Panc1 (cell line): ENCODE results near the gene LRRC70. TPM values are rescaled to one million over a fixed set of nuclear protein-coding genes. Genes with fewer than 3 reads are reported as not detected.
A peak's percentile ranks its signal among the peaks of the same experiment; 100 is the strongest.

Source experiments
- ATAC-seq: fragments of 200-7000 bp; cut with Tn5 transposase; 2 replicates; pipeline ENCODE4 v1.9.1; 2020; ENCODE audit warnings: mild to moderate bottlenecking, moderate library complexity
- BruUV-seq: library from RNA; stranded (reverse); fragments of 400-500 nt; replicated peaks from 2 replicates; lab custom pipeline; 2021; lab: Mats Ljungman, UMichigan
- CTCF ChIA-PET: fragments of 300-600 bp; sonication (Branson Sonifier 250); formaldehyde crosslinking; loops from one replicate; lab custom pipeline; 2022; ENCODE audit warnings: antibody characterized with exemption; lab: Charles Lee
- POLR2A ChIA-PET: fragments of 300-600 bp; sonication (Branson Sonifier 250); formaldehyde crosslinking; loops from one replicate; lab custom pipeline; 2022; ENCODE audit warnings: antibody characterized with exemption; lab: Charles Lee
- DNase-seq: peaks from one replicate; pipeline ENCODE4 v3.0.0-alpha.2; 2010; ENCODE audit warnings: low read depth, low spot score
- H3K27ac ChIP-seq: 2 replicates; pipeline ENCODE4 v1.5.1; 2011; ENCODE audit warnings: mild to moderate bottlenecking, low read length, inconsistent platforms
- H3K27me3 ChIP-seq: fragments of 200-500 bp; sonication (Bioruptor generic); 2 replicates; pipeline ENCODE4 v1.6.0; 2014; ENCODE audit warnings: low read length, inconsistent platforms; ENCODE audit not compliant: control insufficient read depth, insufficient read depth
- H3K36me3 ChIP-seq: fragments of 200-500 bp; sonication (Bioruptor generic); 2 replicates; pipeline ENCODE4 v1.5.1; 2014; ENCODE audit warnings: inconsistent platforms, mild to moderate bottlenecking, low read length, moderate library complexity; ENCODE audit not compliant: control insufficient read depth, insufficient read depth
- H3K4me1 ChIP-seq: 2 replicates; pipeline ENCODE4 v1.5.1; 2011; ENCODE audit warnings: inconsistent platforms, mild to moderate bottlenecking, low read length, moderate library complexity; ENCODE audit not compliant: control insufficient read depth, insufficient read depth
- H3K4me3 ChIP-seq, 2 experiments: 2 replicates each; pipeline ENCODE4 v1.5.1; 2011 to 2012; ENCODE audit warnings: low read depth in 2 of 2, low read length in 2 of 2, mild to moderate bottlenecking in 2 of 2, inconsistent platforms in 1 of 2, moderate library complexity in 1 of 2
- H3K9me3 ChIP-seq: fragments of 200-500 bp; sonication (Bioruptor generic); 2 replicates; pipeline ENCODE4 v1.5.1; 2014; ENCODE audit warnings: low read depth, mild to moderate bottlenecking, inconsistent platforms, low read length, moderate library complexity; ENCODE audit not compliant: control insufficient read depth, insufficient read depth
- CTCF ChIP-seq: fragments of 450-650 bp; IDR thresholded peaks from 2 replicates; pipeline ENCODE4 v1.5.1; 2017; ENCODE audit warnings: mild to moderate bottlenecking
- POLR2AphosphoS5 ChIP-seq: IDR thresholded peaks from 2 replicates; pipeline ENCODE4 v1.6.1; 2012; ENCODE audit warnings: mild to moderate bottlenecking, low read depth, low read length, moderate library complexity
- REST ChIP-seq, 2 experiments: IDR thresholded peaks; 2 replicates each; pipeline ENCODE4 v1.6.1; 2011 to 2012; ENCODE audit warnings: low read depth in 2 of 2, control low read depth in 1 of 2, low read length in 1 of 2, mild to moderate bottlenecking in 1 of 2, moderate library complexity in 1 of 2; ENCODE audit not compliant: insufficient read depth in 1 of 2
- SIN3A ChIP-seq: IDR thresholded peaks from 2 replicates; pipeline ENCODE4 v1.6.1; 2012; ENCODE audit warnings: low read depth, mild to moderate bottlenecking, low read length, moderate library complexity, borderline replicate concordance; ENCODE audit not compliant: insufficient read depth
- TCF7L2 ChIP-seq: IDR thresholded peaks from 2 replicates; pipeline ENCODE4 v1.6.1; 2011; ENCODE audit warnings: mild to moderate bottlenecking, low read depth, low read length, inconsistent platforms
- in situ Hi-C: cut with HindIII; loops from 2 replicates; pipeline ENCODE4 v1.10.0; 2016; ENCODE audit warnings: low sequenced_read_pairs, low pct_unique_long_range_greater_than_20kb
- intact Hi-C: fragments of 100-400 bp; cut with micrococcal nuclease; formaldehyde crosslinking; loops from one replicate; pipeline ENCODE4 v1.10.0; 2022; ENCODE audit not compliant: unreplicated experiment
- total RNA-seq: library from RNA; stranded (reverse); gene quantifications from one replicate; pipeline ENCODE4 v1.2.1, GENCODE V29; 2021; ENCODE audit not compliant: unreplicated experiment

Gene LRRC70
- total RNA-seq, 1 experiment from 2014 or later, result 0.13 TPM

- TF ChIP-seq SIN3A, result no peak
- TF ChIP-seq CTCF, result no peak
- no peak for TF ChIP-seq POLR2AphosphoS5
- no peak for TF ChIP-seq TCF7L2
- TF ChIP-seq REST (IDR thresholded peaks at IDR 0.05; ENCODE audit: insufficient read depth in 1 of 2, low read depth in 2 of 2, low read length in 1 of 2), result no peak
- Histone ChIP-seq H3K36me3 (no peaks in the 10 kb centered on the region), H3K4me1 (no peaks in the 10 kb centered on the region), H3K4me3 (no peak overlapping the region), H3K27ac (no peak overlapping the region), H3K27me3 (no peaks in the 10 kb centered on the region), H3K9me3 (no peaks in the 10 kb centered on the region)
- no TSS peak for BruUV-seq
- DNase-seq, result no peak
- intact Hi-C loops (no loop called here), in situ Hi-C loops (no loop called here)
- CTCF ChIA-PET, result no interaction called here
- POLR2A ChIA-PET, result no interaction called here
- no peak for ATAC-seq
These were observed 10.0 kb downstream of the LRRC70 start for GRCh38 chr5:62588668-62589067.

GRCh38 chr5:62589504-62589903 is 10.9 kb downstream of the LRRC70 start:
- H3K27ac ChIP-seq, result no peak overlapping the region
- TF ChIP-seq SIN3A (no peak), CTCF (peak; percentile 21; the same call in 1 of the 2 replicates)
- no peaks in the 10 kb centered on the region for H3K9me3 ChIP-seq
- no peaks in the 10 kb centered on the region for H3K36me3 ChIP-seq
- DNase-seq, result no peak
- ChIA-PET POLR2A (no interaction called here), CTCF (interaction anchor here (0.8 kb wide), 1 partner anchor 11 kb away, joined by 3 read pairs; the partner anchor contains the start of gene LRRC70)
- in situ Hi-C loops (no loop called here), intact Hi-C loops (no loop called here)
- H3K27me3 ChIP-seq, result no peaks in the 10 kb centered on the region
- no peak for ATAC-seq
- no peak overlapping the region for H3K4me3 ChIP-seq
- BruUV-seq, result no TSS peak
- H3K4me1 ChIP-seq, result no peaks in the 10 kb centered on the region

GRCh38 chr5:62590387-62590786 is 11.8 kb downstream of the LRRC70 start:
- in situ Hi-C loops (no loop called here), intact Hi-C loops (no loop called here)
- Histone ChIP-seq H3K36me3 (no peaks in the 10 kb centered on the region), H3K9me3 (no peaks in the 10 kb centered on the region), H3K4me3 (no peak overlapping the region), H3K27ac (no peak overlapping the region), H3K4me1 (no peaks in the 10 kb centered on the region), H3K27me3 (no peaks in the 10 kb centered on the region)
- ChIA-PET CTCF (interaction anchor here (0.8 kb wide), 1 partner anchor 12 kb away, joined by 3 read pairs; the partner anchor contains the start of gene LRRC70), POLR2A (no interaction called here)
- no TSS peak for BruUV-seq
- ATAC-seq, result no peak
- TF ChIP-seq TCF7L2, result no peak
- no peak for TF ChIP-seq REST (IDR thresholded peaks at IDR 0.05; ENCODE audit: insufficient read depth in 1 of 2, low read depth in 2 of 2, low read length in 1 of 2)
- no peak for DNase-seq
